GM18858 (cell line): ENCODE results near the gene CRAMP1.

Source experiments
- ATAC-seq: cut with Tn5 transposase; IDR thresholded peaks from one replicate; pipeline ENCODE4 v1.9.1; 2021; ENCODE audit not compliant: unreplicated experiment

CRAMP1 gene

DNA sequence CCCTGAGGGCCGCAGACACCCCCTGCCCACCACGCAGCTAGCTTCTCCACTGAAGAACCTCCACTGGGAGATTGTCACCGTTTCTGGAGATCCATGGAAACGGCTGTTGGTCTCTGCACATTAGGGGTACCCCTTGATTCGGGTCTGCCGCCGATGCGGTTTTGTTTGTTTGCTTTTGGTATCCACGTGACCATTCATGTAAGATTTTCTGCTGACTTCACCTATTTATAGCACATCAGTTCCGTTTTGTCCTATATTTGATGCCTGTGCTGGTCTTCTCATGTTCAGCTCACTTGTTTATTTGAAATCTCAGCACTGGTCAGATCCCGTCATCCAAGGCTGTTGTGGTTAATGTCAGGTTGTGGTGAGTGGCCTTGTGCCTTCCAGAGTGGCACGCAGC lies 21.1 kb downstream of the CRAMP1 start:
- ATAC-seq, result no peak

DNA sequence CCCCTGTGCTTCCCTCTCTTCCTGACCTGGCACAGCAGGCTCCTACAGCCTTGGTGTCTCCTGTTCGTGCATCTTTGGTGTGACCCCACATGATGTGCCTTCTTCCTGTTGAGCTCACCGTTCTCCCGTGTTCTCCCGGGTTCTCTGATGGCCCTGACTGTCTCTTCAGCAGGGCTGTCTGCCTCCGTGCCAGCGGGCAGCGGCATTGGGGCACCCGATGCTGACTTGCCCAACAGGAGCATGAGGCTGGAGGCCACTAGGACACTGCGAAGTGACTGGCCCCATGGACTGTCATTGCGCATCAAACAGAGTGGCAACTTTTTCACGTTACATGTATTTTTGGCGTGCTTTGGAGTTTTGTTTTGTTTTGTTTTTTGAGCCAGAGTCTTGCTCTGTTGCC lies 22.4 kb downstream of the CRAMP1 start:
- ATAC-seq, result no peak

DNA sequence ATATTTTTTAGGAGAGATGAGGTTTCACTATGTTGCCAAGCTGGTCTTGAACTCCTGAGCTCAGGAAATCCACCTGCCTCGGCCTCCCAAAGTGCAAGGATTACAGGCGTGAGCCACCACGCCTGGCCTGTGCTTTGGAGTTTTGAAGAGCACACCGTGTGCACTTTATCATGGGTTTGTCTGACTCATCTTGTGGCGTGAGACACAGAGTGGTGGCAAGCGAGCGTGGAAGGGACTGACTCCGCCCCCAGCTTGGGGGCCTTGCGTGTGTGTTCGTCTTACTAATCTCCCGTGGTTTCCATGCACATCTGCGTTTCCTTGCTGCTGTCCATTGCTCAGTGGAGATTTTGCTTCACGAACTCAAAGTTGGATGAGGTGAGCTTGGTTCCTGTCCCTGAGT lies 22.9 kb downstream of the CRAMP1 start:
- ATAC-seq, result no peak

DNA sequence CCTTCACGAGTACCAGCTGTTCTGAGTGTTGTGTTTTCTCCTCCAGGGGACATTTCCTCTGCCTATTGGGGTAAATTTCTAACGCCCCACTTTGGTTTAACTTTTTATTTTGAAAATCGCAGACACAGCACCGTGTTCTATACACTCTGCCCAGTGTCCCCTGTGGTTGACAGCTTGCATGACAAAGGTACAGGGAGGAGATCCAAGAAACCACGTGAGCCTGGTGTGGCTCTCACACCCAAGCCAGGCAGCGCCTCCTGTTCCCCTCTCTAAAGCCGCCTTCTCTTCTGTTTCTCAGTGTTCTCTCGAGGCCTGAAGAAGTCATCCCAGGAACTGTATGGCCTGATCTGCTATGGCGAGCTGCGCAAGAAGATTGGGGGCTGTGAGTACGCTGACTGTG lies 25.4 kb downstream of the CRAMP1 start:
- ATAC-seq, result no peak

DNA sequence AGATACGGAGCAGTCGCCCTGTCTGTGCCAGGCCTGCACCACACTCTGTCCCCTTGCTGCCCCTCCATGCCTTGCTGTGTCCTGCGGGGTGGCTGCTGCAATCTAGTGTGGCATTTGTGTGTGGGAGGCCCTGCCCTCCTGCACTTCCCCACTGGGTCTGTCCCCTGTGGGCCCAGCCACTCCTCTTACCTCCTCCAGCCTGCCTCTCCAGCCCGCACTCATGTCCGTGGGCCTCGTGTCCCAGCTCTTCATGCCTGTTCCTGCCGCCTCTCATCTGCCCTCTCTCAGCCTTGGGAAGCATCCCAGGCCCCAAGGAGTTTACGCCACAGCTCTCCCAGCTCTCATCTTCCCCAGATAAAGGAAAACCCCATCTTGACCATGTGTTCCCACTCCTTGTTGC lies 26.6 kb downstream of the CRAMP1 start:
- ATAC-seq, result no peak

DNA sequence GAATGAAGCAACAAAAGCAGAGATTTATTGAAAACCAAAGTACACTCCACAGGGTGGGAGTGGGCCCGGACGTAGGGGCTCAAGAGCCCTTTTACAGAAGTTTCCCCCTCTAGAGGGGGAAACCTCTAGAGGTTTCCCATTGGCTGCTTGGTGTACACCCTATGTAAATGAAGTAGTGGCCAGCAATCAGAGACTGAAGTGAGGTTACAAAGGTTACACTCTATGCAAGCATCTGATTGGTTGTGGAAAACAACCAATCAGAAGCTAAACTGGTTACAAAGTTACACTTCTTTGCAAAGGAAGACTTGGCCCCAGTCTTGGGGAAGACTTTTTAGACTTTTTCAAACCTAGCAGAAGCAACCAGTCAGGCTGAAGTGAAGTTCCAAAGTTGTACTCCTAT lies 27.1 kb downstream of the CRAMP1 start:
- ATAC-seq, result no peak

DNA sequence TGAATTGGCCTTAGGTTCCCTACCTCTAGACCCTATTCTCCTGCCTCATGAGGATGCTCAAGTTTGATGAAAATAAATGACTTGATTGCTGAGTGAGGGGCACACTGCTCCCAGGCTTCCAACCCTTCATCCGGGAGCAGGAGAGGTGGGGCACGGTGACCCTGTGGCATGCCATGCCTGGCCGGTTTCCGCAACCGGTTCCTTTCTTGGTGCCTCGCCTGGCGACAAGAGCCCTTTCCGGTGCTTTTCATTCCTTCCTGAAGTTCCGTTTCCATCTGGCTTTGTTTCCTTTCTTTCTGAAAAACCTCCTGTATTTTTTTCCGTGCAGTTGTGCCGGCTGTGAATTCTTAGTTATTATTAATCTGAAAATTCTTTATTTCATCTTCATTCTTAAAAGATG lies 27.7 kb downstream of the CRAMP1 start:
- ATAC-seq, result no peak

DNA sequence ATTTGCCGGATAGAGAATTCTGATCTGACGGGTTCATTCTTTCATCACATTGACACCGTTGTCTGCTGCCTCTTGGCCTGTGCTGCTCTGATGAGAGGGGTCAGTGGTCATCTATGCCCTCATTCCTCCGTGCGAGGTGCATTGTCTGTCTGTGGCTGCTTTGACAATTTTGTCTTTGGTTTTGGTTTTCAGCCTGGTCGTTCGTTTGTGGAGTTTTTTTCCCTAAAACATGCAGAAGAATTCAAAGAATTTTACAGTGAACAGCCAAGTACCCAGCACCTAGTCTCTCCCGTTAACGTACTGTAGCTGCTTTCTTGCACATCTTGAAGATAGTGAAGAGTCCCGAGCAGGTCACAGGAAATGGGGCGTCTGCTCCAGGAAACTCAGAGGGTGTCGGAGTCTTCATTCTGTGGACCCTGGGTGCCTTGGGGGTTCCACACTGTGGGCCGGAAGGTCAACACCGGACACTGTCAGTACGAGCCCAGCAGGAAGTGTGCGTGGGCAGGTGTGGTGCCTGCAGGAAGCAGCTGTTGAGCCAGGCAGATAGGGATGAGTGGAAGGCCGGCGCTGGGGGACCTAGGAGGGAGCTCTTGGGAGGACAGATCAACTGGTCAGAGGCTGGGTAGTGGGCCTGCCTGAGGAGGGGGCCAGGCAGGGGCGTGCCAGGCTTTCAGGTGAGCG lies 28.2 kb downstream of the CRAMP1 start:
- no peak for ATAC-seq

DNA sequence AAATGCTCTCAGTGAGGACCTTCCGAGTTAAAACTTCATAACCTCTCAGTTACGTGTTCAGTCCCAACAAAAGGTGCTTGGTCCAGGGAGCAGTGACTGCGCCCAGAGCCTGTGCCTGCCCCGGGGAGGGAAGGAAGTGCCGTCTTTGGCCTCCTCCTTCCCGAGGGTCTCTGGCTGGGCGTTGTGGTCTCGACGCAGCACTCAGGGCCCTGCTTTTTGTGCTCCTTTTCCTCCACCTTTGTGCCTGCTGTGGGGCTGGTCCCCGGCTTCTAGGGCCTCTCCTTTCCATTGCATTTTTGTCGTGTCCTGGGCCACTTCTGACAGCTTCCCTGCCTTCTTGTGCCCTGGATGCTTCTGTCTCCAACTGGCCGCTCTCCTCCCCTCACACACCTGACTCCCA lies 29.1 kb downstream of the CRAMP1 start:
- ATAC-seq, result no peak

DNA sequence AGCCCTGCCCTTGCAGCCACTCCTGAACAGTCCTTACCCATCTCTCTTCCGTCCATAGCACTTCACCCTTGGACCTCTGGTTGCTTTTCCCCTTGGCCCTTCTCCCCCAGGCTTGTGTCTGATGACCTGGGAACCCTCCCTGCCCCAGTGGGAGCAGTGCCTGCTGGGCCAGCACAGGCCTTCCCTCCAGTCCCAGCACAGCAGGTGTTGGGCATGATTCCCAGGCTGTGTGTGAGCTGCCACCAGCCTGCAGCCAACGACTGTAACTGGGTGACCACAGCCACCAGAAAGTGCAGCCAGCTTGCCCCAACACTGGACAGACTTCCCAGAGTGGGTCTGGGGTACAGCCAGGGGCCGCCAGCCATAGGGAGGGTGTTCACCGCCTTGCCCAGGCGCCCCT lies 30.0 kb downstream of the CRAMP1 start:
- ATAC-seq, result no peak

DNA sequence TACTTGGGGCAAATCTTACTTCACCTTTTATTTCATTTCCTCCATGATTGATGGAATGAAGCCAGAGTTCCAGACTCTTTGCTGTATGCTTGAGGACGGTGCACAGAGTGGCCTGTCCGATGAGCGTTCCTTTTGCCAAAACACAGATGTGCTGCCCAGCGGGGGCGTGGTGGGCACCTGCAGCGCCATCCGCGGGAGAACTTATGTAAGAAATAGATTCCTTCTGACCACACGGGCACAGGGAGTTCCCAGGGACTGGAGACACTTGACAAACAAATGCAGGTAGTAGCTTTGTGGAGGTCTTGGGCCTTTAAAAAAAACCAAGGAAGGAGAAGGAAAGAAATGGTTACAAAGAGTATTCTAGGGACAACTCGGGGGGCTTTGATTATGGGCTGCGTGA lies 30.6 kb downstream of the CRAMP1 start:
- no peak for ATAC-seq

DNA sequence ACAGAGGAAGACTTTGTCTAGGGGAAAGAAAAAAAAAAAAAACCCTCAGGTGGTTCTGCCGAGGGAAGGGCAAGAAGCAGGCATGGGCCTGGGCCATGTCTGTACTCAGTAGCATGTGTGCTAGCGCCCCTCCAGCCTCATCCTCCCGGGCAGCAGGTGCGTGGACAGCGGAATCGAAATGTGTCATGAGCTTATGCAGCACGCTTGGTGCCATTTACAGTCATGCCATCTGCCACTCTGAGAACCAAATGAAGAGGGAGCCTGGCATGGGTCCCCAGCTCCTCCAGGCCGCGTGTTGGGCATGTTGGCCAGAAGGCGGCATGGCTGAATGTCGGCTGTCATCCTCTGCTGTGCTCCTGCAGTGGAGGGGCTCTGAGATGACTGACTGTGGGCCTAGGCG lies 31.4 kb downstream of the CRAMP1 start:
- no peak for ATAC-seq

DNA sequence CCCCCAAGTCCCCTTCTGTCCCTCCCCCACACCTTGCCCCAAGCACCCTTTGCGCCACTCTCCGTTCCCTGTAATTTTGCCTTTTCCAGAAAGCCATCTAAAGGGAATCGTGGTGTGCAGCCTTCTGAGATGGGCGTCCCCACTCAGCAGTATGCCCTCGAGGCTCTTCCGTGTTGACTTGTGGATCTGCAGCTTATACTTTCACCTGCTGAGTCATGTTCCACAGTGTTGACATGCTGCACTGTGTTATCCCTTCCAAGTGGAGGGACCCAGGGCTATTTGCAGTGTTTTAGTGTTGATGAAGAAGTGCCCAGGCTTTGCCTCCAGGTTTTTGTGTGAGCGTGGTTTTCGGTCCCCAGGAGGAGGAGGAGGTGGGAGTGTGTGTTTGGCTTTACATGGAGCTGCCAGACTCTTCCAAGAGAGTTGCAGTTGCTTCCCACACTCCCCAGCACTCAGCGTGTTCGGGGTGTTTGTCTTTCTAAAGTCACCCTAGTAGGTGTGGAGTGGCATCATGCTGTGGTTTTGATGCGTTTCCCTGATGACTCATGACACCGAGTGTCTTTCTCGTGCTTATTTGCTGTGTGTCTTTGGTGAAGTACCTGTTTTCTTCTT lies 33.9 kb downstream of the CRAMP1 start:
- no peak for ATAC-seq

DNA sequence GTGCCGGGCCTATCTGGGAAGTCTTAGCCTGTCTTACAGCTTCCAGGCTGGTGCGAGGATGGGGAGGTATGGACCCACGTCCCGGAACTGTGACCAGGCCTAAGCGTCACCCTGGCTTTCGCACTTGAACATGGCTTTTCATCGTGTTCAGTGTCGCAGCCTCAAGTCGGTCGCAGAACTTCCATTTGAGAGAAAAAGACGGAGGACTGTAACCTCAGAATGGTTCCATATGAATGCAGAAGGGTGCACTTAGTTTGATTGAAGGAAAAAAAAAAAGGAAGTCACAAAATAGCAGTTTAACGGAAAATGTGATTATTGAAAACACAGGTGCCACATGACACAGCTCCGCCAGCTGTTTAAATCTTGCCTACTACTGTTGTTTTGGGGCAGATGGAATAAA lies 35.7 kb downstream of the CRAMP1 start:
- ATAC-seq, result no peak

DNA sequence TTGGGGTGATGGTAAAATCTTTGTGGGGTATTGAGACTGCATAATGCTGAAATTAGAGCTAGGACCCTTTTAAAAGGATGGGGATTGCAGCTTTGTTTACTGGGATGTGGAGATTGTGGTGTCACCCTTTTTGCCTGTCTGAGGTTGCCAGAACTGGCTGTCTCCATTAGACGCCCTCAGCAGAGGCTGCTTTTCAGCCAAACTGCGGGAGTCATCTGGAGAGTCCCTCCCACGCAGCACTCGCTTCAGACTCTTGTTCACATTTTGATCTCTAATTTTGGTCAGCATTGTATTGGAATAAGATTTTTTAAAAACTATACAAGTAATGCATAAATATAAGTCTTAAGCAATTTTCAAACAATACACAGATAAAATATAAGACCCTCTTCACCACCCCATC lies 38.0 kb downstream of the CRAMP1 start:
- no peak for ATAC-seq

DNA sequence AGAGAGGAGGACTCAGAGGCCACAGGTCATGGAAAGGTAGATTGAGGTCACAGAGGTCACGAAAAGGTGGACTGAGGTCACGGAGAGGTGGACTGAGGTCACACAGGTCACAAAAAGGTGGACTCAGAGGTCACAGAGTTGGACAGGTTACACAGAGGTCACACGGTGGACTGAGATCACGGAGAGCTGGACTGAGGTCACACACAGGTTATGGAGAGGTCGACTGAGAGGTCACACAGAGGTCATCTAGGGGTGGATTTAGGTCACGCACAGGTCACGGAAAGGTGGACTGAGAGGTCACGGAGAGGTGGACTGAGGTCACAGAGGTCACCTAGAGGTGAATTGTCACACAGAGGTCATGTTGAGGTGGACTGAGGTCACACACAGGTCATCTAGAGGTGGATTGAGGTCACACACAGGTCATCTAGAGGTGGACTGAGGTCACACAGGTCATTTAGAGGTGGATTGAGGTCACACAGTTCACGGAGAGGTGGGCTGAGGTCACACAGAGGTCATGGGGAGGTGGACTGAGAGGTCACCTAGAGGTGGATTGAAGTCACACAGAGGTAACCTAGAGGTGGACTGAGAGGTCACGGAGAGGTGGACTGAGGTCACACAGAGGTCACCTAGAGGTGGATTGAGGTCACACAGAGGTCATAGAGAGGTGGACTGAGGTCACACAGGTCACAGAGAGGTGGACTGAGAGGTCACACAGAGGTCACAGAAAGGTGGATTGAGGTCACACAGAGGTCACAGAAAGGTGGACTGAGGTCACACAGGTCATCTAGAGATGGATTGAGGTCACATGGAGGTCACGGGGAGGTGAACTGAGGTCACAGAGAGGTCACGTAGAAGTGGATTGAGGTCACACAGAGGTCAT lies 39.2 kb downstream of the CRAMP1 start:
- ATAC-seq, result no peak

DNA sequence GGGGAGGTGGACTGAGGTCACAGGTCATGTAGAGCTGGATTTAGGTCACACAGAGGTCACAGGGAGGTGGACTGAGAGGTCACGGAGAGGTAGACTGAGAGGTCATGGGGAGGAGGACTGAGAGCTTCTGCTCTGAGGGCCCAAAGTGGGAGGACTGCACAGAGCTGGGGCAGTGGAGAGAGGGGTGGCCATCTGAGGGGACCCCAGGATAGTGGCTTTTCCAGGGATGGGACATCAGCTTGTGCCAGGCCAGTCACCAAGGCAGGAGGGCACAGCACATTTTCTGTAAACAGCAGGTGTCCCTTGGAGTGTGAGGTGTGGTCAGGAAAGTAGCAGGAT lies 39.8 kb downstream of the CRAMP1 start:
- ATAC-seq, result no peak

DNA sequence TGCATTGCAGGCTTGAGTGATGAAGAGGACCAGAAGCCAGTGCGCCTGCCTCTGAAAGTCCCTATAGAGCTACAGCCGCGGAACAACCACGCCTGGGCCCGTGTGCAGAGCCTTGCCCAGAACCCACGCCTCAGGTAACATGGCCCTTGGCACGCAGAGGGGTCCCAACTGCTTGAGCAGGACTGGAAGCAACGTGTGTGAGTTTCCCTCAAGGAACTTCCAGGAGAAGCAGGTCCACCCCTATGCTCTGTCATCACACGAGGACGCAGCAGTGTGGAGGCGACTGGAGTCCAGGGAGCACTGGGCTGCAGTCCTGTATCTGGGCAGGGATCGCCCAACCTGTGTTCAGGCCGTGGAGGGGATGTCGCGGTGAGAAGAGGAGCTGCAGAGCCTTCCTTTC lies 40.9 kb downstream of the CRAMP1 start:
- no peak for ATAC-seq

DNA sequence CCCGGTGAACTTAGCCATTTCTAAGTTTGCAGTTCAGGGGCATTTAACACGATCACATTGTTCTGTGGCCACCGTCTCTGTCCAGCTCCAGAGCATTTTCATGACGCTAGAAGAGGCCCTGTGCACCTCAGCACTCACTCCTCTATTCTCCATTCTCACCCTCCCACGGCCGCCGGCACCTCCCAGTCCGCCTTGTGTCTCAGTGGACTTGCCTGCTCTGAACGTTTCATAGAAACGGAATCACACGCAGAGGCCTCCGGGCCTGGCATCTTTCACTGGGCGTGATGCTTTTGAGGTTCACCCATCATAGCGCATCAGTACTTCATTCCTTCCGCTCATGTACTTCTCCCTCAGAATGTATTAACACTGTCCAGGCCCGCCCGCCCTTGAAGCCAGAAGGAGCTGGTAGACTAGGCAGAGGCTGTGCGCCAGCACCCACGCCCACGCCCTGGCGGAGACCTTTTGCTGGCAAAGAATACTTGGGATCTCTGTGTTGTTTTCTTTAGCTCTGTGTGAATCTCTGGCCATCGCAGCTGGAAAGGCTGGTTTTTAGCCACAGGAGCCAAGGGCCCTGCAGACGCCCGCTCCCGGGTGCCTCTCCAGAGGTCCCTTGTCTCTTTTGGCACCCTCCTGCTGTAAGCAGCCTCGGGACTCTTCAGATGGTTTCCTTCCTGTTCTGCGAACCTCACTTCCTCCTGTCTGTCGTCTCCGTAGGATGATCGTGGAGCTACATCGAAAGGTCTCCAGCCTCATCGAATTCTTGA lies 42.5 kb downstream of the CRAMP1 start:
- ATAC-seq, result no peak

DNA sequence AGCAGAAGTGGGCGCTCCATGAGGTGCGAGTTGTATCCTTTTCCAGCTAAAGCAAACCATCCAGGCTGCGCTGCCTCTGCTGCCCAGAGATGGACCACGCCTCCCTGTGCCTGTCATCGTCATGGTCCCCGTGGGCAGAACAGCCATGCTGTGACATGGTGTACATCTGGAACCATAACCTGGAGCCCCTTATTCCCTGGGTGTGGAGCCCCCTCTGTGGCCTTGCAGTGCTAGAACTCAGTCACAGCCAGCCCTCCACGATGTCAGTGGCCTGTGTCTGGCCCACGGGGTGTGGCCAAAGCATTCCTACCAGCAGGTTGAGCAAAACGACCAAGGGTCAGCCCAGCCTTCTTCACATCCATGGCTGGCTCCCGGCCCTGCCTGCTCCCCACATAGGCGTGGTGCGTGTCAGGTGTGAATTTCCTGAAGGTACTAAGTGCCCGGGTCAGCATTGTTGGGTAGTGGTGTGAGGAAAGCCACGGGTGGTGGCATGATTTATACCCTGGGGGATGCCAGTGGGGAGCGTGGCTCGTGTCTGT lies 43.2 kb downstream of the CRAMP1 start:
- ATAC-seq, result no peak
